GM10847 (cell line): ENCODE data around the gene PITPNC1.

Source experiments
- POLR2A ChIP-seq: IDR thresholded peaks from 2 replicates; pipeline ENCODE4 v1.6.1; 2011; ENCODE audit not compliant: insufficient read length; ENCODE audit errors: extremely low read depth

The PITPNC1 gene

GRCh38 chr17:67487506-67487905, 110.4 kb downstream of the PITPNC1 start:
- TF ChIP-seq POLR2A: no peak

GRCh38 chr17:67488161-67488560, 111.1 kb downstream of the PITPNC1 start:
- TF ChIP-seq POLR2A: no peak

- TF ChIP-seq POLR2A: no peak
Observed at GRCh38 chr17:67488768-67489167, 111.7 kb downstream of the PITPNC1 start.

GRCh38 chr17:67489273-67489672, 112.2 kb downstream of the PITPNC1 start:
- TF ChIP-seq POLR2A: no peak

- TF ChIP-seq POLR2A: no peak
Observed at GRCh38 chr17:67490471-67490870, 113.4 kb downstream of the PITPNC1 start.

DNA sequence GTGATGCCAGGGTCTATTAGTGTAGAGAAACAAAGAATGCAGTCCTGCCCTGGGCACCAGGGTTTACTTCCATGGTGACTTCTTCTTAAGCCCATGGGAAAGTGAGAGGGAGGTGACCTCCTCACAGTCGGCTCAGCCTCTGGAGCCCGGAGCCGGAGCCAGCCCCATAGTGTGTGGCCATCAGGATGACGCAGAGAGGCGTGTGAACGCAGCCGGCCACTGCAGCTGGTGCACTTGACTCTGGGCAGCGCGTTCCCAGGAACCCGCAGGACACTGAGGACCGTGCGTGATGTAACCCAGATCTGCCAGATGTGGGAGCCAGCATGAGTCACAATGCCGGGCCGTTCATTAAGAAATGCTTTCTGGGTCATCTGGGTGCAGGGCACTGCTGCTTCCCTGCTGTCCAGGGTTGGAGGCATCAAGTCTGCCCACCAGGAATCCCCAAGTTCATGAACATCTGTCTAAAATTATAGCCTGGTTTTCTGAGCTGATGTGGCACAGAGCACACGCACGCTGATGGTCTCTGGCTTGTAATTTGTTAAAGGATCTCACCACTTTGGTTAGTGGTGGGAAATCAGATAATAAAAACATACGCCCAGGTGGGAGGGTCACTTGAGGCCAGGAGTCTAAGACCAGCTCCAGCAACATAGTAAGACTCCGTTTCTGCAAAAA, 114.1 kb downstream of the PITPNC1 start:
- TF ChIP-seq POLR2A: no peak

DNA sequence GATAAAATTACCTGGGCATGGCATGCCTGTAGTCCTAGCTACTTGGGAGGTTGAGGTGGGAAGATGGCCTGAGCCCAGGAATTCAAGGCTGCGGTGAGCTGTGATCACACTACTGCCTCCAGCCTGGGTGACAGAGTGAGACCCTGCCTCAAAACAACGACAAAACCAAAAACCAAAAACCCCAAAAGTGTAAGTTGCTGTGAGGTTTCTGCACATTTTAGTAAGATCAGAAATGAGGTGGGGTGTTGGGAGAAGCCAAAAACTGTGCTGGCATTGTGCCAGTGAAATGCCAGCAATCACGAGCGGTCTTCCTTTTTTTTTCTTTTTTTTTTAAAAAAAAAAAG, 114.6 kb downstream of the PITPNC1 start:
- TF ChIP-seq POLR2A: no peak

DNA sequence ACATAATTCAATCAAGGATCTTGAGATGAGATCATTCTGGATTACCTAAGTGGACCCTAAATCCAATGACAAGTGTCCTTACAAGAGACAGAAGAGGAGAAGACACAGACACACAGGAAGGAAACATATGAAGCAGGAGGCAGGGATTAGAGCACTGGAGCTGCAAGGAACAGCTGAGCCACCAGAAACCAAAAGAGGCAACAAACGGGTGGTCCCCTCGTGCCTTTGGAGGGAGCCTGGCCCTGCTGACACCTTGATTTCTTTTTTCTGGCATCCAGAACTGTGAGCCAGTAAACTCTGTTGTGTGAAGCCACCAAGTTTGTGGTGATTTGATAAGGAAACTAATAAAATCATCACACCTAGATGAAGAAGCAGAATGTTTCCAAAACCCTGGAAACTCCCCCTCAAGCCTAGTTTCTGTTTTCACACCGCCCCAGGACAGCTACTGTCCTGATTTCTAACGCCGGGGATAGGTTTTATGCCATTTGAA, 115.2 kb downstream of the PITPNC1 start:
- TF ChIP-seq POLR2A: no peak

DNA sequence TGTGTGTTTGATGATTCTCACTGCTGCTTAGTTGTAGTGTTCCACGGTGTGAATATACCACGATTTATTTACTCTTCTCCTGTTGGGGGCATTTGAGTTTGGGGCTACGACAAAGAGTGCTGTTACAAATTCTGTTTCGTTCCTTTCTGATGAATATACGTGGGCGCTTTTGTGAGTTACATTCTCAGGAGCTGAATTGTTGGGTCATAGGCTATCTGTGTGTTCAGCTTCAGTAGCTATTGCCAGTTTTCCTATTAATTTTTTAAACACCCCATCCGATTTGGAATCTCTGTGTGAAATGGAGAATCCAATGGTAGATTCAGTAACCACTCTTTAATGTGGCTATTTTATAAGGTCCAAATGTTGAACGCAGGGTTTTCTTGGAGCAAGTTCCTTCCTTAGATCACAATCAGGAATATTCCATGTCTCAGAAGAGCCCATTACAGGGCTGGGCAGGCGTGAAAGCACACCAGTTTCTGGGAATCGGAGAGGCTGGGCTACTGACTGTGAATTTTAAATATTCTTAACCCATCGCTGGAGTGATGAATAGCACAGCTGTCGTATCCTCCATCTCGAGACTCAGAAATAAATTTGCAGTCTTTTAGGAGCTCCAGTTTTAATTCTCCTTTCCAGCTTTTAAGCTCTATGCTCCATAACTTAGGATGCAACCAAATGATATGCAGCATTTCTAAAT, 115.9 kb downstream of the PITPNC1 start:
- TF ChIP-seq POLR2A: no peak

- TF ChIP-seq POLR2A: no peak
Observed at GRCh38 chr17:67493812-67494211, 116.7 kb downstream of the PITPNC1 start.

GRCh38 chr17:67496286-67496685, 119.2 kb downstream of the PITPNC1 start:
- no peak for TF ChIP-seq POLR2A

GRCh38 chr17:67499685-67500084, 122.6 kb downstream of the PITPNC1 start:
- no peak for TF ChIP-seq POLR2A

DNA sequence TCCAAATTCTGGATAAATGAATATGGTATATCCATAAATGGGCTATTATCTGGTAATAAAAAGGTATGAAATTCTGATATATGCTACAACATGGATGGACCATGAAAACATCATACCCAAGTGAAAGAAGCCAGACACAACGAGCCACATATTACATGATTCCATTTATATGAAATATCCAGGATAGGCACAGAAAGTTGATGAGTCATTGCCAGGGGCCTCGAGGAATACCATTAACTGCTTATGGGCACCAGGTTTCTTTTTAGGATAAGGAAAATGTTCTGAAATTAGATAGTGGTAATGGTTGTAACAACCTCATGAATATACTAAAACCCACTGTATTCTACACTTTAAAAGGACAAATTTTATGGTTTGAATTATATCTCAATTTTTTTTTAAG, 123.2 kb downstream of the PITPNC1 start:
- no peak for TF ChIP-seq POLR2A

DNA sequence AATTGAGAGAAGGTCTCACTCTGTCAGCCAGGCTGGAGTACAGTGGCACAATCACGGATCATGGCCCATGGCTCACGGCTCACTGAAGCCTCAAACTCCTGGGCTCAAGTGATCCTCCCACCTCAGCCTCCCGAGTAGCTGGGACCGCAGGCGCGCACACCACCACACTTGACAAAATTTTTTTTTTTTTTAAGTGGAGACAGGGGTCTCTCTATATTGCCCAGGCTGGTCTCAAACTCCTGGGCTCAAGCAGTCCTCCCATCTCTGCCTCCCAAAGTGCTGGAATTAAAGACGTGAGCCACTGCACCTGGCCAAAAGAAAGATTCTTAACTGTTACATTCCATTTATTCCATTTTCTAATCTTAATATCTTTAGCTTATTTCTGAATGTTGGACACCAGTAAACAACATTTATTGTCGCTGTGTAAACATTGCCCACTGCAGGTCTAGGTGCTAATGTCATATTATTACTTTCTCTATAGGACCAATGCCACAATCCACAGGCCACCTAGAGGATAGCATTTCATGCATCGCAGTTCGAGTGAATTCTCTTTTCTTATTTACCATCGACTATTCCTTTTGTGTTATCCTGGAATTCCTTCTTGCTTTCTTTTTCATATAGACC, 123.7 kb downstream of the PITPNC1 start:
- TF ChIP-seq POLR2A: no peak

GRCh38 chr17:67502151-67502550, 125.1 kb downstream of the PITPNC1 start:
- TF ChIP-seq POLR2A: no peak

GRCh38 chr17:67503184-67503583, 126.1 kb downstream of the PITPNC1 start:
- no peak for TF ChIP-seq POLR2A

- TF ChIP-seq POLR2A: no peak
Observed at GRCh38 chr17:67503739-67504138, 126.7 kb downstream of the PITPNC1 start.

DNA sequence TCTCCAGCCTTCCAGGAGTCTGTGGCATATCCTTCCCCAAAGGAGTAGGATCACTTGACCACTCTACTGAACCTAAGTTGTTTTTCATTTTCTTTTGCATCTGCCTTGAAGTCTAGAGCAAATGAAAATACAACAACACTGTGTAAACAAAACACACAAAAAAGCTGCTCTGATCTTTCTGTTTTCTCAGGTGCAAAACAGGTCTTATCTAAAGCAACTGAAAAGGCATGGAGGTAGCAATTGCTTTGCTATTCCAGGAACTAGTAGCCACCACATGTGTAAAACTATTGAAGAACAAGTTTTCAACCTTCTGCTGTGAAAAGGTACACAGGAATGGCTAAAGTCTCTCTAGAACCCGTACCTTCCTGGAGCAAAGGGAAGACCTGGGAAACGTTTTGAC, 127.1 kb downstream of the PITPNC1 start:
- no peak for TF ChIP-seq POLR2A
